Activated T-helper 1 cell treated with anti-CD3 and anti-CD28 coated beads, Interleukin-12 subunit alpha, Interleukin-12 subunit beta, Interleukin-2, Interleukin-4 antibody, amounts not matched to agents 30 ng/mL and 10 ng/mL and 1 ng/mL, durations not matched to agents 14 hours and 24 hours and 36 hours (primary cell): ENCODE results near the gene BEND5. TPM values are rescaled to one million over a fixed set of nuclear protein-coding genes. Genes with fewer than 3 reads are reported as not detected.

Source experiments
- DNase-seq: peaks from one replicate; pipeline ENCODE4 v3.0.0; 2021; ENCODE audit warnings: low spot score
- H3K27ac Mint-ChIP-seq: one replicate; pipeline ENCODE4 v1.8.0; 2021; ENCODE audit warnings: mild to moderate bottlenecking, mixed read lengths
- H3K27me3 Mint-ChIP-seq: one replicate; pipeline ENCODE4 v1.8.0; 2022; ENCODE audit warnings: mild to moderate bottlenecking, moderate library complexity, mixed read lengths; ENCODE audit not compliant: insufficient read depth
- H3K36me3 Mint-ChIP-seq: one replicate; pipeline ENCODE4 v1.8.0; 2021; ENCODE audit warnings: low read depth, mixed read lengths
- H3K4me1 Mint-ChIP-seq: one replicate; pipeline ENCODE4 v1.8.0; 2021; ENCODE audit warnings: low read depth, mixed read lengths
- H3K4me3 Mint-ChIP-seq: one replicate; pipeline ENCODE4 v1.8.0; 2021; ENCODE audit warnings: mild to moderate bottlenecking, moderate library complexity, mixed read lengths
- H3K9me3 Mint-ChIP-seq: one replicate; pipeline ENCODE4 v1.8.0; 2021; ENCODE audit warnings: mixed read lengths
- intact Hi-C: fragments of 100-400 bp; cut with micrococcal nuclease; formaldehyde crosslinking; loops from one replicate; pipeline ENCODE4 v1.15.1; 2024
- total RNA-seq: library from RNA; stranded (reverse); gene quantifications from 2 replicates; pipeline ENCODE4 v1.2.3, GENCODE V29; 2022

Gene BEND5
- total RNA-seq, 1 donor from 2014 or later = 3.0 TPM

GRCh38 chr1:48757363-48757762 lies 19.3 kb downstream of the BEND5 start:
- Mint-ChIP-seq H3K4me3 (no peak overlapping the region), H3K36me3 (peaks cover 14% of the 10 kb centered on the region), H3K27me3 (no peaks in the 10 kb centered on the region), H3K27ac (no peak overlapping the region), H3K9me3 (no peaks in the 10 kb centered on the region), H3K4me1 (peaks cover 23% of the 10 kb centered on the region)
- intact Hi-C loops = no loop called here
- no peak for DNase-seq

GRCh38 chr1:48756683-48757316 lies 19.9 kb downstream of the BEND5 start:
- no peak overlapping the region for H3K27ac Mint-ChIP-seq
- no peaks in the 10 kb centered on the region for H3K9me3 Mint-ChIP-seq
- peaks cover 13% of the 10 kb centered on the region for H3K36me3 Mint-ChIP-seq
- no peak for DNase-seq
- H3K4me1 Mint-ChIP-seq = peaks cover 23% of the 10 kb centered on the region
- H3K27me3 Mint-ChIP-seq = no peaks in the 10 kb centered on the region
- no peak overlapping the region for H3K4me3 Mint-ChIP-seq
- intact Hi-C loops = no loop called here

GRCh38 chr1:48753293-48753692 lies 23.4 kb downstream of the BEND5 start:
- intact Hi-C loops = no loop called here
- Mint-ChIP-seq H3K27me3 (no peaks in the 10 kb centered on the region), H3K27ac (no peak overlapping the region), H3K36me3 (peaks cover 7% of the 10 kb centered on the region), H3K4me3 (no peak overlapping the region), H3K9me3 (no peaks in the 10 kb centered on the region), H3K4me1 (peaks cover 13% of the 10 kb centered on the region)
- DNase-seq = no peak

- Mint-ChIP-seq H3K4me1 (no peaks in the 10 kb centered on the region), H3K4me3 (no peak overlapping the region), H3K27me3 (no peaks in the 10 kb centered on the region), H3K9me3 (no peaks in the 10 kb centered on the region), H3K36me3 (peaks cover 3% of the 10 kb centered on the region), H3K27ac (no peak overlapping the region)
- no peak for DNase-seq
- intact Hi-C loops = no loop called here
Observed at GRCh38 chr1:48750109-48750508, 26.6 kb downstream of the BEND5 start.

- Mint-ChIP-seq H3K4me3 (no peak overlapping the region), H3K9me3 (no peaks in the 10 kb centered on the region), H3K27me3 (no peaks in the 10 kb centered on the region), H3K36me3 (peaks cover 3% of the 10 kb centered on the region), H3K4me1 (no peaks in the 10 kb centered on the region), H3K27ac (no peak overlapping the region)
- no peak for DNase-seq
- intact Hi-C loops = no loop called here
Observed at GRCh38 chr1:48749068-48749467, 27.6 kb downstream of the BEND5 start.

- Mint-ChIP-seq H3K4me3 (no peak overlapping the region), H3K36me3 (peaks cover 3% of the 10 kb centered on the region), H3K9me3 (no peaks in the 10 kb centered on the region), H3K27me3 (no peaks in the 10 kb centered on the region), H3K4me1 (no peaks in the 10 kb centered on the region), H3K27ac (no peak overlapping the region)
- intact Hi-C loops = no loop called here
- no peak for DNase-seq
Observed at GRCh38 chr1:48746906-48747305, 29.8 kb downstream of the BEND5 start.

GRCh38 chr1:48744032-48744431 lies 32.7 kb downstream of the BEND5 start:
- intact Hi-C loops = no loop called here
- DNase-seq = no peak
- H3K27ac Mint-ChIP-seq = no peak overlapping the region
- no peaks in the 10 kb centered on the region for H3K9me3 Mint-ChIP-seq
- peaks cover 7% of the 10 kb centered on the region for H3K36me3 Mint-ChIP-seq
- H3K27me3 Mint-ChIP-seq = no peaks in the 10 kb centered on the region
- no peaks in the 10 kb centered on the region for H3K4me1 Mint-ChIP-seq
- no peak overlapping the region for H3K4me3 Mint-ChIP-seq

GRCh38 chr1:48743480-48743879 lies 33.2 kb downstream of the BEND5 start:
- intact Hi-C loops = no loop called here
- H3K36me3 Mint-ChIP-seq = peaks cover 9% of the 10 kb centered on the region
- H3K4me3 Mint-ChIP-seq = no peak overlapping the region
- no peaks in the 10 kb centered on the region for H3K27me3 Mint-ChIP-seq
- no peak for DNase-seq
- no peaks in the 10 kb centered on the region for H3K9me3 Mint-ChIP-seq
- no peaks in the 10 kb centered on the region for H3K4me1 Mint-ChIP-seq
- H3K27ac Mint-ChIP-seq = no peak overlapping the region

GRCh38 chr1:48741380-48741779 lies 35.3 kb downstream of the BEND5 start:
- Mint-ChIP-seq H3K4me3 (no peak overlapping the region), H3K36me3 (peaks cover 6% of the 10 kb centered on the region), H3K9me3 (no peaks in the 10 kb centered on the region), H3K4me1 (no peaks in the 10 kb centered on the region), H3K27me3 (no peaks in the 10 kb centered on the region), H3K27ac (no peak overlapping the region)
- intact Hi-C loops = no loop called here
- DNase-seq = no peak

GRCh38 chr1:48740621-48741020 lies 36.1 kb downstream of the BEND5 start:
- no peaks in the 10 kb centered on the region for H3K27me3 Mint-ChIP-seq
- intact Hi-C loops = no loop called here
- no peak overlapping the region for H3K4me3 Mint-ChIP-seq
- no peak overlapping the region for H3K27ac Mint-ChIP-seq
- DNase-seq = no peak
- H3K9me3 Mint-ChIP-seq = no peaks in the 10 kb centered on the region
- H3K36me3 Mint-ChIP-seq = peaks cover 6% of the 10 kb centered on the region
- H3K4me1 Mint-ChIP-seq = no peaks in the 10 kb centered on the region

GRCh38 chr1:48739091-48739490 lies 37.6 kb downstream of the BEND5 start:
- no peaks in the 10 kb centered on the region for H3K27me3 Mint-ChIP-seq
- peaks cover 9% of the 10 kb centered on the region for H3K36me3 Mint-ChIP-seq
- H3K27ac Mint-ChIP-seq = no peak overlapping the region
- no peaks in the 10 kb centered on the region for H3K4me1 Mint-ChIP-seq
- DNase-seq = no peak
- no peak overlapping the region for H3K4me3 Mint-ChIP-seq
- H3K9me3 Mint-ChIP-seq = no peaks in the 10 kb centered on the region
- intact Hi-C loops = no loop called here

GRCh38 chr1:48738356-48738755 lies 38.3 kb downstream of the BEND5 start:
- Mint-ChIP-seq H3K4me3 (no peak overlapping the region), H3K9me3 (no peaks in the 10 kb centered on the region), H3K4me1 (no peaks in the 10 kb centered on the region), H3K27me3 (no peaks in the 10 kb centered on the region), H3K27ac (no peak overlapping the region), H3K36me3 (peaks cover 9% of the 10 kb centered on the region)
- DNase-seq = no peak
- intact Hi-C loops = no loop called here

GRCh38 chr1:48735796-48736195 lies 40.9 kb downstream of the BEND5 start:
- no peak for DNase-seq
- H3K9me3 Mint-ChIP-seq = no peaks in the 10 kb centered on the region
- H3K27ac Mint-ChIP-seq = no peak overlapping the region
- H3K27me3 Mint-ChIP-seq = no peaks in the 10 kb centered on the region
- H3K4me1 Mint-ChIP-seq = no peaks in the 10 kb centered on the region
- H3K36me3 Mint-ChIP-seq = peaks cover 9% of the 10 kb centered on the region
- intact Hi-C loops = no loop called here
- no peak overlapping the region for H3K4me3 Mint-ChIP-seq
